ENCODE data around the gene TMC1.

TMC1 gene

DNA sequence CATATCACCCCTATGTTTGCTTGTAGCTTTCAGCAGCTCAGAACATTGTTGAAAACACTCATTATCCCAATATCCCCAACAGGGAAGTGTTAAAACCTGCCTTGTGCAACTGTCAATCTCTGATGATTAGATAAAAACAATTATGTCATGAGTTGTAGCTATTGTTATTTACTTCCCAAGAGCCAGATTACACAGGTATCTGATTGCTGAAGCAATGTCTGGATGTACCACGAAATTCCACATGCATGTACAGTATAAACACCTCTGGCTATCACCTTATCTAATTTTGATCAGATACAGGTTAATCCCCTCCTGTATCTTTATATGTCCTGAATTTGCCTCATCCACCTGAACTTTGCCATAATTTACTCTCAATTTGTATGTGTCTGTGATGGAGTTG, 38.7 kb downstream of the TMC1 start:
- Histone ChIP-seq H3K4me3 (ENCODE audit: low read length) (no peak overlapping the region), H3K9ac (ENCODE audit: low read length) (no peak overlapping the region), H3K4me1 (ENCODE audit: control insufficient read depth, insufficient read depth, low read length) (no peaks in the 10 kb centered on the region), H3K27me3 (ENCODE audit: control insufficient read depth, insufficient read depth, low read length) (no peaks in the 10 kb centered on the region), H3K27ac (ENCODE audit: low read depth, low read length) (no peak overlapping the region), H3K36me3 (ENCODE audit: control insufficient read depth, insufficient read depth, low read length) (no peaks in the 10 kb centered on the region)

DNA sequence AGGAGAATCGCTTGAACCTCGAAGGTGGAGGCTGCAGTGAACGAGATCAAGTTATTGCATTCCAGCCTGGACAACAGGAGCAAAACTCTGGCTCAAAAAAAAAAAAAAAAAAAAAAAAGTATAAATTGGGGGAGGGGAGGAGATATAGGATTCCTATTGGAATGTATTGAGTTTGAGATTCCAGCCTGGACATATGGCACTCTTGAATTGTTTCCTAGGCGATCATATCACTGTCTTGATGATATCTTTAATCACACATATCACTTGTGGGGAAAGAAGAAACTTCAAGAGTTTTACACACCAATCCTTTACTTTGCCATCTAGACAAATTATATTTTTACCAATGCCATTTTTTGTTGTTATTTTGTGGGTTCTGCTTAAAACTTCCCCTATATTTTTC, 42.4 kb downstream of the TMC1 start:
- H3K4me3 ChIP-seq (ENCODE audit: low read length) = no peak overlapping the region
- no peak overlapping the region for H3K27ac ChIP-seq (ENCODE audit: low read depth, low read length)

DNA sequence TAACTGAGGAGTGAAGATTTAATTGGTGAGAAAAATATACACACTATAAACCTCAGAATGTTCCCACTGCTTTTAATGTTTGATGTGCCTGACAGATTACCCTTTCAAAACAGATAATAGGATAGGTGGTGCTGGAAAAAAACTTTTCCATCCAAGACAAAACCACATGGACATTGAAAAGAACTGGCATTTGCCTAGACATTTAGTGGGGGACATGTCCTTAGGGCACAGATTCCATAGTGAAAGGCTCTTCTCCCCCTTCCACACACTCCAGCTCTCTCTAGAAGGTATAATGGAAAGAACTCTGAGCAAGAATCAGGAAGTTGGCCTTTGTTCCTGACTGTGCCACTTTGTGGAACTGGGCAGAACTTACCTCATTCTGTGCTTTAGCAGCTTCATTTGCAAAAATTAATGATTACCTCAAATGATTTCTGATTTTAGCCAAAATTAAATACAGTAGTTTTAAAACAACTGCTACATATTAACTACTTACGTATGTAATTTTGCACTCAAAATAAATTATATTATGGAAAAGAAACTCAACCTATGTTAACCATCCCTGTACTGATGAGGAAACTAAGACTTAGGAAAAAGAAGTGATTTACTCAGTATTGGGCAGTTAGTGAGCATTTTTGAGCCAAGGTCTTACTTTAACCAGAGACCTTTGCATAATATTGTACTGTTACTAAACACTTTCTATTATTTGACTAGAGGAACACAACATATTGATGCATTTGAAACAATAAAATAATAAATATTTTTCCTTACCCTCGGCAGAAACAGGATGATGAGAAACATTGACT, 43.3 kb downstream of the TMC1 start:
- H3K4me1 ChIP-seq (ENCODE audit: control insufficient read depth, insufficient read depth, low read length) = no peaks in the 10 kb centered on the region
- H3K27me3 ChIP-seq (ENCODE audit: control insufficient read depth, insufficient read depth, low read length) = no peaks in the 10 kb centered on the region
- H3K9ac ChIP-seq (ENCODE audit: low read length) = no peak overlapping the region
- H3K36me3 ChIP-seq (ENCODE audit: control insufficient read depth, insufficient read depth, low read length) = no peaks in the 10 kb centered on the region
- no peak overlapping the region for H3K27ac ChIP-seq (ENCODE audit: low read depth, low read length)
- H3K4me3 ChIP-seq (ENCODE audit: low read length) = no peak overlapping the region

More for the DNA sequence above, 42.4 kb downstream of the TMC1 start:
- Histone ChIP-seq H3K36me3 (ENCODE audit: control insufficient read depth, insufficient read depth, low read length) (no peaks in the 10 kb centered on the region), H3K27me3 (ENCODE audit: control insufficient read depth, insufficient read depth, low read length) (no peaks in the 10 kb centered on the region), H3K4me1 (ENCODE audit: control insufficient read depth, insufficient read depth, low read length) (no peaks in the 10 kb centered on the region), H3K9ac (ENCODE audit: low read length) (no peak overlapping the region)

DNA sequence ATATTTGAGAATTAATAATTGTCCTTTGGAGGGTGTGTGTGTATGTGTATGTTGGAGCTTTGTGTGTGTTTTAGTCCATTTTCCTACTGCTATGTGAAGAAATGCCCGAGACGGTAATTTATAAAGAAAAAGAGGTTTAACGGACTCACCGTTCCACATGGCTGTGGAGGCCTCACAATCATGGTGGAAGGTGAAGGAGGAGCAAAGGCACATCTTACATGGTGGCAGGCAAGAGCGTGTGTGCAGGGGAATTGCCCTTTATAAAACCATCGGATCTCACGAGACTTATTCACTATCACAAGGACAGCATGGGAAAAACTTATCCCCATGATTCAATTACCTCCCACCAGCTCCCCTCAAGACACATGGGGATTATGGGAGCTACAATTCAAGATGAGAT, 44.1 kb downstream of the TMC1 start:
- H3K4me1 ChIP-seq (ENCODE audit: control insufficient read depth, insufficient read depth, low read length) = no peaks in the 10 kb centered on the region
- no peak overlapping the region for H3K9ac ChIP-seq (ENCODE audit: low read length)
- H3K27me3 ChIP-seq (ENCODE audit: control insufficient read depth, insufficient read depth, low read length) = no peaks in the 10 kb centered on the region
- no peak overlapping the region for H3K27ac ChIP-seq (ENCODE audit: low read depth, low read length)
- no peak overlapping the region for H3K4me3 ChIP-seq (ENCODE audit: low read length)
- H3K36me3 ChIP-seq (ENCODE audit: control insufficient read depth, insufficient read depth, low read length) = no peaks in the 10 kb centered on the region

DNA sequence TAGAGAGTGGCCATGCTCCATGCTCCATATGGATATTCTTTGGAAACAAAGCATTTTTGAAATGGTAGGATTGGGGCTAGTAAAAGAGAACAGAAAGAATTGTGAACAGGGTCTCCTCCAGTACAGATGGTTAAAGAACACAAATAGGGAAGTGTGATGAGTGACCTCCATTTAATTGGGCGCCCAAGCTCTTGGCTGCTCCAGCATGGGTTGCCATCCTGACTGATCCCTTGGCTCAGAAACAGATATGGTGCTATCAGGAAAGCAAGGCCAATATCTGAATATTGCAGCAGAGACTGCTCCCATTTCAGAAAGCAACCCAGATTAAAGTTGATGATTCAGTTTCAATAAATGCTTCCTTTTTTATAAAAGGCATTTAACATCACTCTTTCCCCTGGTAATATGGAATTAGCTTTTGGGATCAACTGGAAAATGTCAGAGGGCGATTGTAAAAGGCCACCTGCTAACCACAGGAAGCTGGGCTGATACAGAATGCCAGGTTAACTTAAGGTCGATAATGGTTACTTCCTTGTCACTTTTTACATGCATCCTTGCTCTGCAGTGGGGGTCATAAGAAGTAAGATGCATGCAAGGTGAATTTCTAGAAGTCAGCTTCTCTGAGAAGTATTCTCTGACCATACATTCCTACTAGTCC, 52.9 kb downstream of the TMC1 start:
- no peaks in the 10 kb centered on the region for H3K4me1 ChIP-seq (ENCODE audit: control insufficient read depth, insufficient read depth, low read length)
- no peaks in the 10 kb centered on the region for H3K36me3 ChIP-seq (ENCODE audit: control insufficient read depth, insufficient read depth, low read length)
- no peak overlapping the region for H3K27ac ChIP-seq (ENCODE audit: low read depth, low read length)
- no peak overlapping the region for H3K4me3 ChIP-seq (ENCODE audit: low read length)
- no peaks in the 10 kb centered on the region for H3K27me3 ChIP-seq (ENCODE audit: control insufficient read depth, insufficient read depth, low read length)
- no peak overlapping the region for H3K9ac ChIP-seq (ENCODE audit: low read length)

DNA sequence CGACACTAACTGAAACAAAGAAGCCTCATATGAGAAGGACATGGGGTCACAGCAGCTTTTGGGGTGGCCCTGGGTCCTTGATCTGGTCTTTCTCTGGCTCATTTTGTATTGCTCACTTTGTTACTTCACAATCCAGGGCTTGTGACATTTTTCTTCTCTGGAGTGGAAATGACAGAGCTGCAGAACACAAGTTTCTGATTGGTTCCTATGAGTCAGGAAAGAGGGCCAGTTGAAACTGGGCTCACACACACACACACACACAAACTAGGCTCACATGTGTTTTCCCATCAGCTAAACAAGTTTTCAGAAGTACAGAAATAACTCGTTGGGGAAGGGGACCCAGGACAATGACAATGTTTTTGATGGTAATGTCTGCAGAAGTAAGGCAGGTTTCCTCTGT, 54.3 kb downstream of the TMC1 start:
- Histone ChIP-seq H3K9ac (ENCODE audit: low read length) (no peak overlapping the region), H3K4me3 (ENCODE audit: low read length) (no peak overlapping the region), H3K36me3 (ENCODE audit: control insufficient read depth, insufficient read depth, low read length) (no peaks in the 10 kb centered on the region), H3K27me3 (ENCODE audit: control insufficient read depth, insufficient read depth, low read length) (no peaks in the 10 kb centered on the region), H3K4me1 (ENCODE audit: control insufficient read depth, insufficient read depth, low read length) (no peaks in the 10 kb centered on the region), H3K27ac (ENCODE audit: low read depth, low read length) (no peak overlapping the region)

DNA sequence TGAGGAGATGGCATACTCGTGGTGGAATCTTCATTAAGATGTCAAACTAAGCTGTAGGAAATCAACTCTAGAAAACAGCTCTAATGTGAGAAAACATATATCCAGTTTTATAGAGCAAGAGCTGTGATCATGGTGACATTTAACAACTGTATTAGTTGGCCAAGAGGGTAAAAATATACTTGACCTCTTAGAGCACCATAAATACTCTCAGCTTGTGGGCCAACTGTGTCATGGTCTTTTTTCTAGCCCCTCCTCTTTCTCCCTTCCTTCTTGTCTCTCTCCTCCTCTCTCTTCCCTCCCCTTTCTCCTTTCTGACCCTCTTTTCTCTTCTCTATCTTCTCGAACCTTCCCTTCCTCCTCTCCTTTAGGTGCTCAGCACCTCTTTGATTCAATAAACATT, 54.7 kb downstream of the TMC1 start:
- no peak overlapping the region for H3K4me3 ChIP-seq (ENCODE audit: low read length)
- no peaks in the 10 kb centered on the region for H3K27me3 ChIP-seq (ENCODE audit: control insufficient read depth, insufficient read depth, low read length)
- no peak overlapping the region for H3K9ac ChIP-seq (ENCODE audit: low read length)
- no peak overlapping the region for H3K27ac ChIP-seq (ENCODE audit: low read depth, low read length)
- no peaks in the 10 kb centered on the region for H3K36me3 ChIP-seq (ENCODE audit: control insufficient read depth, insufficient read depth, low read length)
- no peaks in the 10 kb centered on the region for H3K4me1 ChIP-seq (ENCODE audit: control insufficient read depth, insufficient read depth, low read length)

DNA sequence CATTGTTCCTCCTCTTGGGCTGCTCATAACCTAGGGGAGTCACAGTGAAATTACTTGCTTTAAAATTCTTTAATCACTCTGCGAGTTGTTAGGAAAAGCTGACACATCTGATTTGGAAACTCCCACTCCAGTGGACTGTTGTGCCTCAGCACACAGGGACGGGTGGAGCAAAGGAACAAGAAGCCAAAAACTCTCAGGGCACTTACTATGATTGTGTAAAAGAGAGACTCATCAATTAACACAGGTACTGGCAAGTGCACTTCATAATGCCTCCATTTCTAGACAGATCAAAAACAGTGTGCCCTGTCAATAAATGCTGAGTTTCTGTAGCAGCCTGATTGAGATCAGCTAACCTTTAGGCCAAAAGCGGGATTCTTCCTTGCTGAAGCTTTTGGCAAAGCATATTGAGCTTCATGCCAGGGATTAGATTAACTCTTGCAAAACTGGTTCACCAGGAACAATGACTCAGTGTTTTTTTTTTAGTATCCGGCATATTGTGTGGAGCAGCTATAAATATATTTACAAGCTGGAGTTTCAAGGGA, 55.9 kb downstream of the TMC1 start:
- Histone ChIP-seq H3K36me3 (ENCODE audit: control insufficient read depth, insufficient read depth, low read length) (no peaks in the 10 kb centered on the region), H3K4me1 (ENCODE audit: control insufficient read depth, insufficient read depth, low read length) (no peaks in the 10 kb centered on the region), H3K9ac (ENCODE audit: low read length) (no peak overlapping the region), H3K27ac (ENCODE audit: low read depth, low read length) (no peak overlapping the region), H3K4me3 (ENCODE audit: low read length) (no peak overlapping the region), H3K27me3 (ENCODE audit: control insufficient read depth, insufficient read depth, low read length) (no peaks in the 10 kb centered on the region)

DNA sequence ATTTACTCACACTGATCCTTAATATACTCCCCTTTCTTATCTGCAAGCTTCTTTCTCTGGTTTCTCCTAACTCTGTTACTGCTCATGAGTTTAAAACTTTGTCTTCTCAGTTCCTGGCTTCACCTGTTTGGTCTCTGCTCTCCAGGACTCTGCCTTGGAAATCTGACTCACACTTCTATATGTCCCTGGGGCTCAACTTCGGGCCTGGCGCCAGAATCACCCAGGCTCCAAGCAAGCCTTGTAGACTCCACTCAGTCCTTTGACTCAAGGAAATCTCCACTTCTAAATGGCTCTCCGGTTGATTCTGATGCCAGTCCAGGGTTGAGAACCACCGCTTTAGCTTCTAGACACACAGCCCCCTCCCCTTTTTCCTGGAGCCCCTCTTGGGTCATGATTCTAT, 57.8 kb downstream of the TMC1 start:
- Histone ChIP-seq H3K27ac (ENCODE audit: low read depth, low read length) (no peak overlapping the region), H3K4me3 (ENCODE audit: low read length) (no peak overlapping the region), H3K27me3 (ENCODE audit: control insufficient read depth, insufficient read depth, low read length) (no peaks in the 10 kb centered on the region), H3K36me3 (ENCODE audit: control insufficient read depth, insufficient read depth, low read length) (no peaks in the 10 kb centered on the region), H3K4me1 (ENCODE audit: control insufficient read depth, insufficient read depth, low read length) (no peaks in the 10 kb centered on the region), H3K9ac (ENCODE audit: low read length) (no peak overlapping the region)

DNA sequence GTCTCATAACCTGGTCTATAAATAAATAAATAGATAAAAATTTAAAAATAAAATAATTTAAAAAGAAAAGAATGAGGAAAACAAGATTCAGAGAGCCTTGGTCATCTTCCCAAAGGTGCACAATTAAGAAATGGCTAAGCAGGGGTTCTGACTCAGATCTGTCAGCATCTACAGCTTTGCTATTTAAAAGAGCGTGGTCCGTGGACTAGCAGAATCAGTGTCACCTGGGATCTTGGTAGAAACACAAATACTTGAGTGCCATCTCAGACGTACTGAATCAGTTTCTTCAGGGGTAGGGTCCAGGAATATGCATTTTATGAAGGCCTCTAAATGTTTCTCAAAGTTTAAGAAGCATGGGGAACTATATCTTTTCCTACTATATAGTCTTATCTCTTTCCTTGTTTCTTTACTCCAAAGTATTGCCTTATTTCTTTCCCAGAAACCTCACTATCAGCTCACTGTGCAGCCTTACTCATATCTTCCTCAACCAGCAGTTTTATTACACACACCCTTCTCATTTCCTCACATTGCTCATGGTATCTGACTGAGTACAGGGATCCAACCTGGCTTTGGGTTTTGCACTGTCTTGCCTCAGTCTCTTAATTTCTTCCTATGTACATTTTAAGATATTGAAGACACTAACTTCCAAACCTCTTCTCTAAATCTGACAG, 58.6 kb downstream of the TMC1 start:
- Histone ChIP-seq H3K27ac (ENCODE audit: low read depth, low read length) (no peak overlapping the region), H3K4me1 (ENCODE audit: control insufficient read depth, insufficient read depth, low read length) (no peaks in the 10 kb centered on the region)

DNA sequence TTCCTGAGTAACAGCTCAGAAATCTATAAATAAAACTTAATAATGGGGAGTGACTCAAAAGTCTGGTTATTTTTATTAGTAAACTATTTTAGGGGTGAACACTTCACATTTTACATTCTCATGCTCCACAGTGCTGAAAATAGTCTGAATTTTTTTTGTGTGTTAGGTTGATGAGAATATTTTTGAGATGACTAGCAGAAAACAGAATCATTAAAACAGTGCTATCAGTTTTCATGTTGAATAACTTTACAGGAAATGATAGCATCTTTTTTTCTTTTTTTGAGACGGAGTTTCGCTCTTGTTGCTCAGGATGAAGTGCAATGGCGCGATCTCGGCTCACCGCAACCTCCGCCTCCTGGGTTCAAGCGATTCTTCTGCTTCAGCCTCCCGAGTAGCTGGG, 60.3 kb downstream of the TMC1 start:
- Histone ChIP-seq H3K4me3 (ENCODE audit: low read length) (no peak overlapping the region), H3K4me1 (ENCODE audit: control insufficient read depth, insufficient read depth, low read length) (no peaks in the 10 kb centered on the region), H3K27me3 (ENCODE audit: control insufficient read depth, insufficient read depth, low read length) (no peaks in the 10 kb centered on the region), H3K36me3 (ENCODE audit: control insufficient read depth, insufficient read depth, low read length) (no peaks in the 10 kb centered on the region), H3K27ac (ENCODE audit: low read depth, low read length) (no peak overlapping the region), H3K9ac (ENCODE audit: low read length) (no peak overlapping the region)

More for the DNA sequence above, 58.6 kb downstream of the TMC1 start:
- H3K9ac ChIP-seq (ENCODE audit: low read length) = no peak overlapping the region
- no peaks in the 10 kb centered on the region for H3K36me3 ChIP-seq (ENCODE audit: control insufficient read depth, insufficient read depth, low read length)
- H3K27me3 ChIP-seq (ENCODE audit: control insufficient read depth, insufficient read depth, low read length) = no peaks in the 10 kb centered on the region
- no peak overlapping the region for H3K4me3 ChIP-seq (ENCODE audit: low read length)

DNA sequence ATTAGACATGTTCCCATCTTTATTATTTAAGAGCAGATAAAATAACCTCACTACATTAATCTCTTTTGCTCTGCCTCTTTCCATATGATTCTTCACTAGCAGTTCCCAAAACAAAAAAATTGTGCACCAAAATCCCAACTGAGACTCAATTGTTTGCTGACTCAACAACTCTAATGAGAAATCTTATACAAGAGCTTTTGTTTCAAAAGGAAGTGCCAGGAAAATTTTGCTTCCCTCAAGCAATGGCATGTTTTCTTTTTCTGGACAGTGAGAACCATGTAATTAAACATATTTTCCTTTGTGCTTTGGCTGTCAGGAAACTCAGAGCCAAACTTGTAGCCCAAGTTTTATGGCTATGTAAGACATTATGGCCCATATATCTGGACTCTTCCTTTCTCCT, 62.0 kb downstream of the TMC1 start:
- H3K4me3 ChIP-seq (ENCODE audit: low read length) = no peak overlapping the region
- peaks cover 2% of the 10 kb centered on the region for H3K4me1 ChIP-seq (ENCODE audit: control insufficient read depth, insufficient read depth, low read length)
- H3K27me3 ChIP-seq (ENCODE audit: control insufficient read depth, insufficient read depth, low read length) = no peaks in the 10 kb centered on the region
- H3K36me3 ChIP-seq (ENCODE audit: control insufficient read depth, insufficient read depth, low read length) = no peaks in the 10 kb centered on the region
- H3K27ac ChIP-seq (ENCODE audit: low read depth, low read length) = no peak overlapping the region
- no peak overlapping the region for H3K9ac ChIP-seq (ENCODE audit: low read length)

Data from rectal smooth muscle tissue (tissue), 1 donor.